Skin epidermis (tissue), 12 donors: ENCODE measurements around the gene ZNF574.
"Not testable (repeated sequence)": the region's sequence is repeated elsewhere in the genome, so short reads cannot be mapped to it uniquely, and the experiment has no call there.

Source experiments
- H3K27ac ChIP-seq, 21 experiments: fragments of 200-600 bp; sonication (generic) in 11 of 21; one replicate each; pipeline ENCODE4 v1.5.0; 2020; ENCODE audit warnings: mild to moderate bottlenecking in 3 of 21, inconsistent platforms in 2 of 21, moderate library complexity in 2 of 21
- H3K4me3 ChIP-seq, 7 experiments: fragments of 200-600 bp; sonication (generic) in 2 of 7; one replicate each; pipeline ENCODE4 v1.5.0; 2020; ENCODE audit warnings: inconsistent platforms in 2 of 7, mild to moderate bottlenecking in 2 of 7, moderate library complexity in 1 of 7

ZNF574 gene

GRCh38 chr19:42075616-42076379 is at the start of gene ZNF574:
Gene ZNF574, plus strand, starts transcription at chr19:42076166. Its CDS starts 2,441 bp downstream, at chr19:42078607.
- H3K4me3 ChIP-seq: peak within 1 kb of the TSS; percentile 73 to 96 (median 92)
- peak within 1 kb of the TSS; percentile 88 to 99 (median 96) for H3K27ac ChIP-seq

GRCh38 chr19:42028304-42029216 is 47.4 kb upstream of the ZNF574 start:
- H3K4me3 ChIP-seq: no peak overlapping the region
- no peak overlapping the region for H3K27ac ChIP-seq

GRCh38 chr19:42030645-42031440 is 45.1 kb upstream of the ZNF574 start:
- H3K4me3 ChIP-seq: no peak overlapping the region
- no peak overlapping the region for H3K27ac ChIP-seq

GRCh38 chr19:42032431-42032830 is 43.5 kb upstream of the ZNF574 start:
- H3K27ac ChIP-seq: no peak overlapping the region
- H3K4me3 ChIP-seq: no peak overlapping the region

- Histone ChIP-seq H3K4me3 (no peak overlapping the region), H3K27ac (no peak overlapping the region)
Observed at GRCh38 chr19:42033413-42033812, 42.6 kb upstream of the ZNF574 start.

- H3K4me3 ChIP-seq: peak overlapping the region in 1 of 7 experiments; percentile 2
- H3K27ac ChIP-seq: not testable (repeated sequence)
Observed at GRCh38 chr19:42034640-42035391, 41.1 kb upstream of the ZNF574 start.

GRCh38 chr19:42037649-42038048 is 38.3 kb upstream of the ZNF574 start:
- no peak overlapping the region for H3K4me3 ChIP-seq
- H3K27ac ChIP-seq: no peak overlapping the region

GRCh38 chr19:42038666-42039065 is 37.3 kb upstream of the ZNF574 start:
- H3K27ac ChIP-seq: no peak overlapping the region
- no peak overlapping the region for H3K4me3 ChIP-seq

- Histone ChIP-seq H3K4me3 (no peak overlapping the region), H3K27ac (no peak overlapping the region)
Observed at GRCh38 chr19:42040031-42040430, 35.9 kb upstream of the ZNF574 start.

GRCh38 chr19:42040491-42040890 is 35.5 kb upstream of the ZNF574 start:
- not testable (repeated sequence) for H3K27ac ChIP-seq

GRCh38 chr19:42042455-42043170 is 33.4 kb upstream of the ZNF574 start:
- no peak overlapping the region for H3K4me3 ChIP-seq
- H3K27ac ChIP-seq: no peak overlapping the region

More at GRCh38 chr19:42040491-42040890, 35.5 kb upstream of the ZNF574 start:
- not testable (repeated sequence) for H3K4me3 ChIP-seq

GRCh38 chr19:42045575-42045974 is 30.4 kb upstream of the ZNF574 start:
- Histone ChIP-seq H3K27ac (no peak overlapping the region), H3K4me3 (no peak overlapping the region)

- Histone ChIP-seq H3K4me3 (peak overlapping the region in 1 of 7 experiments; percentile 5), H3K27ac (peak overlapping the region in 1 of 21 experiments; percentile 1)
Observed at GRCh38 chr19:42048992-42049391, 27.0 kb upstream of the ZNF574 start.

- Histone ChIP-seq H3K27ac (peak overlapping the region in 13 of 21 experiments; percentile 8 to 78 (median 52)), H3K4me3 (no peak overlapping the region)
Observed at GRCh38 chr19:42051166-42052115, 24.5 kb upstream of the ZNF574 start.

GRCh38 chr19:42052241-42052863 is 23.6 kb upstream of the ZNF574 start:
- H3K27ac ChIP-seq: peak overlapping the region in 11 of 21 experiments; percentile 1 to 78 (median 44)
- H3K4me3 ChIP-seq: no peak overlapping the region

GRCh38 chr19:42053037-42053935 is 22.7 kb upstream of the ZNF574 start:
- Histone ChIP-seq H3K27ac (peak overlapping the region in 1 of 21 experiments; percentile 78), H3K4me3 (no peak overlapping the region)
